ENCODE measurements around the gene MATN3.

DNA sequence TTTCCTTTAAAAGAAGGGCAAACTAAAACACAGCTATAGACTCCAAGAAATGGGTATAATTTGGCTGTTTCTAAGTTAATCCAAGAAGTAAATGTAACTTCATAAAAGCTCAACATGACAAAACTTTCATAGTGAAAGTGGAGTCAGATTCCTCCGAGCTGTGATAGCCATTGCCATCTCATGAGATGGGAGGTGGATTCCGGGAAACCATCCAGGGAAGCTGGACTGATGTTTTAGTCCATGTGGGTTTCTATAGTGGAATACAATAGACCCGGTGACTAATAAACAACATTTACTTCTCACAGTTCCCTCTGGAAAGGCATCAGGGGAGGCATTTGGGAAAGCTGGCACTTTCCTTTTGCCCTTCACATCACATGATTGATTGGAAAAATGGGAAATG, 49.0 kb upstream of the MATN3 start:
- TF ChIP-seq ISL1 (CRISPR knock-in tag; IDR thresholded peaks at IDR 0.05) (no peak), ZC3H10 (CRISPR knock-in tag; IDR thresholded peaks at IDR 0.05) (no peak), CSDC2 (CRISPR knock-in tag; IDR thresholded peaks at IDR 0.05) (no peak), TOX (CRISPR knock-in tag; IDR thresholded peaks at IDR 0.05; ENCODE audit: borderline replicate concordance) (no peak), PPARA (CRISPR knock-in tag; IDR thresholded peaks at IDR 0.05; ENCODE audit: borderline replicate concordance) (no peak), BACH2 (CRISPR knock-in tag; IDR thresholded peaks at IDR 0.05; ENCODE audit: borderline replicate concordance) (no peak)
- TF ChIP-seq, protein P1, sequence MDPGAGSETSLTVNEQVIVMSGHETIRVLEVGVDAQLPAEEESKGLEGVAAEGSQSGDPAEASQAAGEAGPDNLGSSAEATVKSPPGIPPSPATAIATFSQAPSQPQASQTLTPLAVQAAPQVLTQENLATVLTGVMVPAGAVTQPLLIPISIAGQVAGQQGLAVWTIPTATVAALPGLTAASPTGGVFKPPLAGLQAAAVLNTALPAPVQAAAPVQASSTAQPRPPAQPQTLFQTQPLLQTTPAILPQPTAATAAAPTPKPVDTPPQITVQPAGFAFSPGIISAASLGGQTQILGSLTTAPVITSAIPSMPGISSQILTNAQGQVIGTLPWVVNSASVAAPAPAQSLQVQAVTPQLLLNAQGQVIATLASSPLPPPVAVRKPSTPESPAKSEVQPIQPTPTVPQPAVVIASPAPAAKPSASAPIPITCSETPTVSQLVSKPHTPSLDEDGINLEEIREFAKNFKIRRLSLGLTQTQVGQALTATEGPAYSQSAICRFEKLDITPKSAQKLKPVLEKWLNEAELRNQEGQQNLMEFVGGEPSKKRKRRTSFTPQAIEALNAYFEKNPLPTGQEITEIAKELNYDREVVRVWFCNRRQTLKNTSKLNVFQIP (CRISPR knock-in tag; IDR thresholded peaks at IDR 0.05; ENCODE audit: borderline replicate concordance, low read depth): no peak

All from SK-N-SH treated with all-trans-retinoic acid at 6 μM for 48 hours (cell line).